ACHN (cell line): ENCODE data around the gene BCL11A.

Experiments
- DNase-seq: peaks from one replicate; pipeline ENCODE4 v3.0.0-alpha.2; 2015
- in situ Hi-C: cut with HindIII; loops from 2 replicates; pipeline ENCODE4 v1.10.0; 2017; ENCODE audit warnings: low sequenced_read_pairs, low pct_ligation_motif_present, low pct_unique_long_range_greater_than_20kb

The BCL11A gene

GRCh38 chr2:60409531-60409871, 144.0 kb downstream of the BCL11A start:
- in situ Hi-C loops: no loop called here

GRCh38 chr2:60408811-60409530, 144.5 kb downstream of the BCL11A start:
- no peak for DNase-seq
- in situ Hi-C loops: no loop called here

More at GRCh38 chr2:60409531-60409871, 144.0 kb downstream of the BCL11A start:
- DNase-seq: no peak

GRCh38 chr2:60408207-60408606, 145.2 kb downstream of the BCL11A start:
- no peak for DNase-seq
- in situ Hi-C loops: no loop called here

- in situ Hi-C loops: no loop called here
- DNase-seq: no peak
Measured at GRCh38 chr2:60407398-60407797, 146.1 kb downstream of the BCL11A start.

- no peak for DNase-seq
- in situ Hi-C loops: no loop called here
Measured at GRCh38 chr2:60406192-60406591, 147.3 kb downstream of the BCL11A start.

- in situ Hi-C loops: no loop called here
- no peak for DNase-seq
Measured at GRCh38 chr2:60405271-60405919, 148.1 kb downstream of the BCL11A start.
